ENCODE data around the gene ARHGAP26. TPM values are rescaled to one million over a fixed set of nuclear protein-coding genes. Genes with fewer than 3 reads are reported as not detected.

The ARHGAP26 gene
- total and polyA plus RNA-seq, 2 experiments from 2014 or later, result 9.5 to 16.8 TPM

DNA sequence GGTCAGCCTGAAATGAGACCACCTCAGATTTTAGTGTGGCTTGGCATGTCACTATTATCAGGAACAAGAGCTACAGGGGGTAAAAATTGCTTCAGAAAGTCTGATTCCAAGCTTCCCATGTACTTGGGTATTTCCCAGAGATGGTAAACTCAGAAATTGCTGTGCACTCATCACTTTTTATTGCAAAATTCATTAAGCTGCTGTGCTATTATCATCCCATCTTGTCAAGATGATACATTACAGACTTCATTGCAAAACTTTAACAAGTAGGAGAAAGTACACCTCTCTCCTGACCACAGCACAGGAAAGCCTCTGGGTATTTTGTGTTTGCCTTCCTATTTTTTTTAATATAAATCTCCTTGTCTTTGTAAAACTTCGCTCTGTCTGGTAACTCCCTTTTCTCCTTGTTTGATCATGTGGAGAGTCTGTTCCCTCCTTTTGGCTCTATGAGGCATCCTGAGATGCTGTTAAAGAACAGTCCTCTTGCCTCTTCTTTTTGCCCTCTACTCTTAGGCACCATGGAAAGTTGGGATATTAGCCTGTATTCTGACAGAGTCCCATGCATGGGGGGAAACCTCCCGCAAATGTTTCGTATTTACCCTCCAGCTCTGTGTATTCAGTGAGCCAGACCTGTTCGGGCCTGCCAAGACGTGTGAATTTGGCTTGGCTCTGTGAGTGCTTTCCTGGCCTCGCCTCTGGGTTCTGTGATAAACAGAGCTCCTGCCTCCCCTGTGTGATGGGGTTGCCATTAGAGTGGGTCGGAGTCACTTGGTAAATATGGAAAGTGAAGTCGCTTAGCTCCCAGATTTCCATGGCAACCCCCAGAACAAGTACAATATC, 372.6 kb downstream of the ARHGAP26 start:
- no peak overlapping the region for H3K4me3 ChIP-seq
- H3K27me3 Mint-ChIP-seq (ENCODE audit: insufficient read depth, low read depth, poor library complexity), result no peaks in the 10 kb centered on the region
- no peak for TF ChIP-seq CREB1 (CRISPR knock-in tag; IDR thresholded peaks at IDR 0.05; ENCODE audit: low read depth)
- TF ChIP-seq, protein P1, sequence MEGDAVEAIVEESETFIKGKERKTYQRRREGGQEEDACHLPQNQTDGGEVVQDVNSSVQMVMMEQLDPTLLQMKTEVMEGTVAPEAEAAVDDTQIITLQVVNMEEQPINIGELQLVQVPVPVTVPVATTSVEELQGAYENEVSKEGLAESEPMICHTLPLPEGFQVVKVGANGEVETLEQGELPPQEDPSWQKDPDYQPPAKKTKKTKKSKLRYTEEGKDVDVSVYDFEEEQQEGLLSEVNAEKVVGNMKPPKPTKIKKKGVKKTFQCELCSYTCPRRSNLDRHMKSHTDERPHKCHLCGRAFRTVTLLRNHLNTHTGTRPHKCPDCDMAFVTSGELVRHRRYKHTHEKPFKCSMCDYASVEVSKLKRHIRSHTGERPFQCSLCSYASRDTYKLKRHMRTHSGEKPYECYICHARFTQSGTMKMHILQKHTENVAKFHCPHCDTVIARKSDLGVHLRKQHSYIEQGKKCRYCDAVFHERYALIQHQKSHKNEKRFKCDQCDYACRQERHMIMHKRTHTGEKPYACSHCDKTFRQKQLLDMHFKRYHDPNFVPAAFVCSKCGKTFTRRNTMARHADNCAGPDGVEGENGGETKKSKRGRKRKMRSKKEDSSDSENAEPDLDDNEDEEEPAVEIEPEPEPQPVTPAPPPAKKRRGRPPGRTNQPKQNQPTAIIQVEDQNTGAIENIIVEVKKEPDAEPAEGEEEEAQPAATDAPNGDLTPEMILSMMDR (conservative IDR thresholded peaks at IDR 0.05; ENCODE audit: low read depth in 2 of 2), result no peak
- TF ChIP-seq STAT1 (IDR thresholded peaks at IDR 0.05; ENCODE audit: unreplicated experiment), result no peak
- TF ChIP-seq, protein P2, sequence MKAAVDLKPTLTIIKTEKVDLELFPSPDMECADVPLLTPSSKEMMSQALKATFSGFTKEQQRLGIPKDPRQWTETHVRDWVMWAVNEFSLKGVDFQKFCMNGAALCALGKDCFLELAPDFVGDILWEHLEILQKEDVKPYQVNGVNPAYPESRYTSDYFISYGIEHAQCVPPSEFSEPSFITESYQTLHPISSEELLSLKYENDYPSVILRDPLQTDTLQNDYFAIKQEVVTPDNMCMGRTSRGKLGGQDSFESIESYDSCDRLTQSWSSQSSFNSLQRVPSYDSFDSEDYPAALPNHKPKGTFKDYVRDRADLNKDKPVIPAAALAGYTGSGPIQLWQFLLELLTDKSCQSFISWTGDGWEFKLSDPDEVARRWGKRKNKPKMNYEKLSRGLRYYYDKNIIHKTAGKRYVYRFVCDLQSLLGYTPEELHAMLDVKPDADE (IDR thresholded peaks at IDR 0.05), result no peak
- TF ChIP-seq, protein P3, sequence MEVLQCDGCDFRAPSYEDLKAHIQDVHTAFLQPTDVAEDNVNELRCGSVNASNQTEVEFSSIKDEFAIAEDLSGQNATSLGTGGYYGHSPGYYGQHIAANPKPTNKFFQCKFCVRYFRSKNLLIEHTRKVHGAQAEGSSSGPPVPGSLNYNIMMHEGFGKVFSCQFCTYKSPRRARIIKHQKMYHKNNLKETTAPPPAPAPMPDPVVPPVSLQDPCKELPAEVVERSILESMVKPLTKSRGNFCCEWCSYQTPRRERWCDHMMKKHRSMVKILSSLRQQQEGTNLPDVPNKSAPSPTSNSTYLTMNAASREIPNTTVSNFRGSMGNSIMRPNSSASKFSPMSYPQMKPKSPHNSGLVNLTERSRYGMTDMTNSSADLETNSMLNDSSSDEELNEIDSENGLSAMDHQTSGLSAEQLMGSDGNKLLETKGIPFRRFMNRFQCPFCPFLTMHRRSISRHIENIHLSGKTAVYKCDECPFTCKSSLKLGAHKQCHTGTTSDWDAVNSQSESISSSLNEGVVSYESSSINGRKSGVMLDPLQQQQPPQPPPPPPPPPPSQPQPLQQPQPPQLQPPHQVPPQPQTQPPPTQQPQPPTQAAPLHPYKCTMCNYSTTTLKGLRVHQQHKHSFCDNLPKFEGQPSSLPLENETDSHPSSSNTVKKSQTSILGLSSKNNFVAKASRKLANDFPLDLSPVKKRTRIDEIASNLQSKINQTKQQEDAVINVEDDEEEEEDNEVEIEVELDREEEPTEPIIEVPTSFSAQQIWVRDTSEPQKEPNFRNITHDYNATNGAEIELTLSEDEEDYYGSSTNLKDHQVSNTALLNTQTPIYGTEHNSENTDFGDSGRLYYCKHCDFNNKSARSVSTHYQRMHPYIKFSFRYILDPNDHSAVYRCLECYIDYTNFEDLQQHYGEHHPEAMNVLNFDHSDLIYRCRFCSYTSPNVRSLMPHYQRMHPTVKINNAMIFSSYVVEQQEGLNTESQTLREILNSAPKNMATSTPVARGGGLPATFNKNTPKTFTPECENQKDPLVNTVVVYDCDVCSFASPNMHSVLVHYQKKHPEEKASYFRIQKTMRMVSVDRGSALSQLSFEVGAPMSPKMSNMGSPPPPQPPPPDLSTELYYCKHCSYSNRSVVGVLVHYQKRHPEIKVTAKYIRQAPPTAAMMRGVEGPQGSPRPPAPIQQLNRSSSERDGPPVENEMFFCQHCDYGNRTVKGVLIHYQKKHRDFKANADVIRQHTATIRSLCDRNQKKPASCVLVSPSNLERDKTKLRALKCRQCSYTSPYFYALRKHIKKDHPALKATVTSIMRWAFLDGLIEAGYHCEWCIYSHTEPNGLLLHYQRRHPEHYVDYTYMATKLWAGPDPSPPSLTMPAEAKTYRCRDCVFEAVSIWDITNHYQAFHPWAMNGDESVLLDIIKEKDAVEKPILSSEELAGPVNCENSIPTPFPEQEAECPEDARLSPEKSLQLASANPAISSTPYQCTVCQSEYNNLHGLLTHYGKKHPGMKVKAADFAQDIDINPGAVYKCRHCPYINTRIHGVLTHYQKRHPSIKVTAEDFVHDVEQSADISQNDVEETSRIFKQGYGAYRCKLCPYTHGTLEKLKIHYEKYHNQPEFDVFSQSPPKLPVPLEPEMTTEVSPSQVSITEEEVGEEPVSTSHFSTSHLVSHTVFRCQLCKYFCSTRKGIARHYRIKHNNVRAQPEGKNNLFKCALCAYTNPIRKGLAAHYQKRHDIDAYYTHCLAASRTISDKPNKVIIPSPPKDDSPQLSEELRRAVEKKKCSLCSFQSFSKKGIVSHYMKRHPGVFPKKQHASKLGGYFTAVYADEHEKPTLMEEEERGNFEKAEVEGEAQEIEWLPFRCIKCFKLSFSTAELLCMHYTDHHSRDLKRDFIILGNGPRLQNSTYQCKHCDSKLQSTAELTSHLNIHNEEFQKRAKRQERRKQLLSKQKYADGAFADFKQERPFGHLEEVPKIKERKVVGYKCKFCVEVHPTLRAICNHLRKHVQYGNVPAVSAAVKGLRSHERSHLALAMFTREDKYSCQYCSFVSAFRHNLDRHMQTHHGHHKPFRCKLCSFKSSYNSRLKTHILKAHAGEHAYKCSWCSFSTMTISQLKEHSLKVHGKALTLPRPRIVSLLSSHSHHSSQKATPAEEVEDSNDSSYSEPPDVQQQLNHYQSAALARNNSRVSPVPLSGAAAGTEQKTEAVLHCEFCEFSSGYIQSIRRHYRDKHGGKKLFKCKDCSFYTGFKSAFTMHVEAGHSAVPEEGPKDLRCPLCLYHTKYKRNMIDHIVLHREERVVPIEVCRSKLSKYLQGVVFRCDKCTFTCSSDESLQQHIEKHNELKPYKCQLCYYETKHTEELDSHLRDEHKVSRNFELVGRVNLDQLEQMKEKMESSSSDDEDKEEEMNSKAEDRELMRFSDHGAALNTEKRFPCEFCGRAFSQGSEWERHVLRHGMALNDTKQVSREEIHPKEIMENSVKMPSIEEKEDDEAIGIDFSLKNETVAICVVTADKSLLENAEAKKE (CRISPR knock-in tag; IDR thresholded peaks at IDR 0.05), result no peak
- H3F3A ChIP-seq (replicated peaks; ENCODE audit: low read depth), result no peaks in the 10 kb centered on the region
- no peak overlapping the region for H2AFZ ChIP-seq
- no peak overlapping the region for H3K4me2 ChIP-seq
- ATAC-seq (no peak), DNase-seq (ENCODE audit: low spot score) (no peak)
- H3K4me1 ChIP-seq (ENCODE audit: insufficient read depth), result no peaks in the 10 kb centered on the region
- H3K27ac Mint-ChIP-seq, result peak overlapping the region; percentile 2
- H3K36me3 Mint-ChIP-seq (ENCODE audit: low read depth), result no peaks in the 10 kb centered on the region
- no peaks in the 10 kb centered on the region for H3K36me3 ChIP-seq (ENCODE audit: insufficient read depth)
- H3K9me2 ChIP-seq (ENCODE audit: insufficient read depth), result no peaks in the 10 kb centered on the region
- H3K4me3 Mint-ChIP-seq, result no peak overlapping the region
- no peaks in the 10 kb centered on the region for H3K27me3 ChIP-seq (ENCODE audit: insufficient read depth)
- no peaks in the 10 kb centered on the region for H3K4me1 Mint-ChIP-seq
- H3K9me3 Mint-ChIP-seq, result no peaks in the 10 kb centered on the region
- no peaks in the 10 kb centered on the region for H3K79me2 ChIP-seq (replicated peaks; ENCODE audit: insufficient read depth)
- 0 out of 2 replicates have a peak overlapping the region, but pooled peaks have one; percentile 9 for H3K27ac ChIP-seq (ENCODE audit: low read depth)
- H4K20me1 ChIP-seq (replicated peaks; ENCODE audit: insufficient read depth), result 0 out of 2 replicates have a peak, but pooled peaks cover 4% of the 10 kb centered on the region

All from GM23338 (cell line).